ENCODE results near the gene FRMPD1. TPM values are rescaled to one million over a fixed set of nuclear protein-coding genes. Genes with fewer than 3 reads are reported as not detected.

Gene FRMPD1
- total RNA-seq, 2 donors from 2014 or later, result 0.31 to 0.82 TPM

DNA sequence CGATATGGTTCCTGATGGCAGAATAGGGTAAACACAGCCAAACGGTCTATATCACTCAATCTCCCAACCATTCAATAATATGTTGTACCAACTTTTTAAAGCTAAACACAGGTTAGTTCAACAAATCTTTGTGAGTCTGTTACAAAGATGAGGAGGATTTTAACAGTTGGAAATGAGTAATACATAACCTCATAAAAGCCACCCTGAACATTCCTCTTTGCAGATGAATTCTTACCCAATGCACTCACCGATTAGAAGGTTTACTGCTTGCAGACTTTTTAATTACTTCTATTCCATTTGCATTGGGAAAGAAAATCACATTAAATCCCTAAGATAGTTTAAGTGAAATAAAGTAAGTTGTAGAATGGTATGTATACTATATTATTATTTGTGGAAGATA lies 79.5 kb downstream of the FRMPD1 start:
- H3K27me3 ChIP-seq, result no peaks in the 10 kb centered on the region
- no peak overlapping the region for H3K4me3 ChIP-seq
- no peaks in the 10 kb centered on the region for H3K36me3 ChIP-seq
- H3K4me1 ChIP-seq, result no peaks in the 10 kb centered on the region
- no peaks in the 10 kb centered on the region for H3K9me3 ChIP-seq
- TF ChIP-seq, protein P1, sequence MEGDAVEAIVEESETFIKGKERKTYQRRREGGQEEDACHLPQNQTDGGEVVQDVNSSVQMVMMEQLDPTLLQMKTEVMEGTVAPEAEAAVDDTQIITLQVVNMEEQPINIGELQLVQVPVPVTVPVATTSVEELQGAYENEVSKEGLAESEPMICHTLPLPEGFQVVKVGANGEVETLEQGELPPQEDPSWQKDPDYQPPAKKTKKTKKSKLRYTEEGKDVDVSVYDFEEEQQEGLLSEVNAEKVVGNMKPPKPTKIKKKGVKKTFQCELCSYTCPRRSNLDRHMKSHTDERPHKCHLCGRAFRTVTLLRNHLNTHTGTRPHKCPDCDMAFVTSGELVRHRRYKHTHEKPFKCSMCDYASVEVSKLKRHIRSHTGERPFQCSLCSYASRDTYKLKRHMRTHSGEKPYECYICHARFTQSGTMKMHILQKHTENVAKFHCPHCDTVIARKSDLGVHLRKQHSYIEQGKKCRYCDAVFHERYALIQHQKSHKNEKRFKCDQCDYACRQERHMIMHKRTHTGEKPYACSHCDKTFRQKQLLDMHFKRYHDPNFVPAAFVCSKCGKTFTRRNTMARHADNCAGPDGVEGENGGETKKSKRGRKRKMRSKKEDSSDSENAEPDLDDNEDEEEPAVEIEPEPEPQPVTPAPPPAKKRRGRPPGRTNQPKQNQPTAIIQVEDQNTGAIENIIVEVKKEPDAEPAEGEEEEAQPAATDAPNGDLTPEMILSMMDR (IDR thresholded peaks at IDR 0.05), result no peak
- no peak overlapping the region for H3K27ac ChIP-seq
- DNase-seq (ENCODE audit: low spot score), result no peak

DNA sequence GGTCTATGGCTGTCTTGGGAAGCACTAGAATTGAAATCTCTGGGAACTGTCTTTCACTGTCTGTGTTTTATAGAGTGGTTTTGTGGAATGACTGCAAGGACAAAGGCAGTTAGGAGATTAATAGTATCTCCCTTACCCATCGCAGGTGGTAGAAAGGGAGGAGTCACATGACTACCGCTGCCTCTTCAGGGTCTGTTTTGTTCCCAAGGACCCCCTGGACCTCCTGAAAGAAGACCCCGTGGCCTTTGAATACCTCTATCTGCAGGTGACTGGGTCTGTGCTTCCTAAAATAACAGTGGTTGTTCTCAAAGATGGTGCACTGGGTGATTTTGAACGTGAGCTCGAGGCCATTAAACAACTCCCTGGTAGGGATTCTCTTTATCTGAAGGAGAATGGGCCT lies 80.1 kb downstream of the FRMPD1 start:
- H3K27me3 ChIP-seq, result no peaks in the 10 kb centered on the region
- H3K4me1 ChIP-seq, result no peaks in the 10 kb centered on the region
- no peak overlapping the region for H3K27ac ChIP-seq
- H3K36me3 ChIP-seq, result no peaks in the 10 kb centered on the region
- H3K9me3 ChIP-seq, result no peaks in the 10 kb centered on the region
- TF ChIP-seq, protein P1 (IDR thresholded peaks at IDR 0.05), result no peak
- no peak overlapping the region for H3K4me3 ChIP-seq
- DNase-seq (ENCODE audit: low spot score), result no peak

DNA sequence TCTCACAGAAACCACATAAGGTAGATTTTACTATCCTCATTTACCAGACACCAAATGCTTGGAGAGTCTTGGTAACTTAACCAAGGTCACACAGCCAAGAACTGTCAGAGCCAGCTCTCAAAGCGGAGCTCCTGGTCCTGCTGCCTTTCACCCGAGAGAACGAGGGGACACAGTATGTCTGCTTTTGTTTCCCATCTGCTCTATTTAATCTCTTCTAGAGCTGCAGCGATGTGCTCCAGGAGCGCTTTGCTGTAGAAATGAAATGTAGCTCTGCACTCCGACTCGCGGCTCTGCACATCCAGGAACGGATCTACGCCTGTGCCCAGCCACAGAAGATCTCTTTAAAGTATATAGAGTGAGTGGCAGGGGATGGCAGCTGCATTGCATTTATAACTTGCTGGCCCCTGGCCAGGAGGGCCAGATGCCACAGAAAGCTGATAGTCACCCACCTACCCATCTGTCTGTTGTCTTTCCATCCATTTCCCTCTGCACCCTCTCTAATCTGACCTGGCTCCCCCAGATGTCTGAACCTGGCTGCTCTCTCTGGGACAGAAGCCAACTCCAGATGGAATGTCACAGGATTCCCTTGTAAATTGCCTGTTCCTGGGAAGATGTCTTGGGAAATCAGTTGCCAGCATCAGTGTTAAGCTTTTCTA lies 81.5 kb downstream of the FRMPD1 start:
- DNase-seq (ENCODE audit: low spot score), result no peak
- TF ChIP-seq, protein P1 (IDR thresholded peaks at IDR 0.05), result no peak
- H3K27ac ChIP-seq, result no peak overlapping the region
- H3K27me3 ChIP-seq, result no peaks in the 10 kb centered on the region
- H3K36me3 ChIP-seq, result no peaks in the 10 kb centered on the region
- H3K4me3 ChIP-seq, result no peak overlapping the region
- no peaks in the 10 kb centered on the region for H3K9me3 ChIP-seq
- H3K4me1 ChIP-seq, result no peaks in the 10 kb centered on the region

DNA sequence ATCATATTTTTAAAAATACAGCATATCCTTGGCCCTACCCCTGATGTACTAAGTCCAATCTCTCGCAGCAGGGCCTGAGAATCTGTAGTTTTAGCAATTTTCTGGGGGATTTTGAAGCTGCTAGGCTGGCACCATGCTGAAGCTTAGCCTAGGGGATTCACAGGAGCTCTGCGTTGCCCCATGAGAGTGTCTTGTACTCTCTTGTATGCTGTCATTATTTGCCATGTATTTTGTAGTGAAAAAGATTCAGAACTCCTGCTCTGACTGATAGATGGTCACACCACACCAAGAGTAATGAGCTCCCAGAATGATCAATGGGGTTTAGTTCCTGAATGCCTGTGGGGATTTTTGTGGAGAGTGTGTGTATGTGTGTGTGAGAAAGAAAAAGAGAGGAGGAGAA lies 82.2 kb downstream of the FRMPD1 start:
- no peak overlapping the region for H3K4me3 ChIP-seq
- H3K4me1 ChIP-seq, result no peaks in the 10 kb centered on the region
- H3K27me3 ChIP-seq, result no peaks in the 10 kb centered on the region
- TF ChIP-seq, protein P1 (IDR thresholded peaks at IDR 0.05), result no peak
- no peaks in the 10 kb centered on the region for H3K9me3 ChIP-seq
- no peaks in the 10 kb centered on the region for H3K36me3 ChIP-seq
- no peak for DNase-seq (ENCODE audit: low spot score)
- no peak overlapping the region for H3K27ac ChIP-seq

DNA sequence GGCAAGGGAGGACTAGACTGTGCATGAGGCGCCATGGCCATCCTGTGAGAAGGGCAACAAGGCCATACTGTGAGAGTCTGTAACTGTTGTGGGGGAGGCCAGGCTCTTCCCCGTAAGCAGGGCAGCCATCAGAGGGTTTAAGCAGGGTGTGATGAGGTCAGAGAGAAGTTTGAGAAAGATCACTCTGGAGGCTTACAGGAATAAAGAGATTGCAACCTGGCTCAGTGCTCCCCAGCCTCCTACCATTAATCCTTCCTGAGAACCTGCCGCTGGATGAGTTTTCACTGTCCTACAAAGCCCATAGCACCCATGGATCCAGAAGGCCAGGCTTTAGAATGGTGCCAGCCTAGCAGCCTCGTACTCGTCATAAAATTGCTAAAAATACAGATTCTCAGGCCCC lies 88.5 kb downstream of the FRMPD1 start:
- DNase-seq (ENCODE audit: low spot score), result no peak
- Histone ChIP-seq H3K4me1 (no peaks in the 10 kb centered on the region), H3K27me3 (no peaks in the 10 kb centered on the region), H3K9me3 (no peaks in the 10 kb centered on the region), H3K36me3 (no peaks in the 10 kb centered on the region), H3K27ac (no peak overlapping the region), H3K4me3 (no peak overlapping the region)
- TF ChIP-seq, protein P1 (IDR thresholded peaks at IDR 0.05), result no peak

DNA sequence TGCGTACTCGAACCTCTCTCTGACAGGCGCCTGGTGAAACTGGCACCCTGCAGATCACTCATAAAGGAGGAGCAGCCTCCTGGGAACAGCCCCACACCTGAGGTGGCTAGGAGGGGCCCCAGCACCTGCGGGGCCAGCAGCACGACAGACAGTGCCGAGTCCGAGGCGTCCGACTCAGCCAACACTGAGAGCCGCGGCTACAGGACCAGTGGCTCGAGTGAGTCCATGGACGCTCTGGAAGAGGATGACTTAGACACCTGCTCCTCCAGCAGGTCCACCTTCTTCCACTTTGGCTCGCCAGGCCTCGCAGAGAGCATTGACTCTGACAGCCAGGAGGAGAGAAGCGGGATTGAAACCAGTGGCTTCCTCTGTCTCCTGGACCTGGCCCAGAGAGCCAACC lies 89.4 kb downstream of the FRMPD1 start:
- TF ChIP-seq, protein P1 (IDR thresholded peaks at IDR 0.05), result no peak
- DNase-seq (ENCODE audit: low spot score), result no peak

More for the DNA sequence above, 89.4 kb downstream of the FRMPD1 start:
- H3K4me3 ChIP-seq, result no peak overlapping the region
- no peak overlapping the region for H3K27ac ChIP-seq
- H3K27me3 ChIP-seq, result no peaks in the 10 kb centered on the region
- no peaks in the 10 kb centered on the region for H3K4me1 ChIP-seq
- H3K36me3 ChIP-seq, result no peaks in the 10 kb centered on the region
- no peaks in the 10 kb centered on the region for H3K9me3 ChIP-seq
